Thyroid gland (tissue), 4 donors: ENCODE results near the gene CHD6. TPM values are rescaled to one million over a fixed set of nuclear protein-coding genes. Genes with fewer than 3 reads are reported as not detected.

Experiments used
- DNase-seq, 2 donors: peaks; one replicate each; pipeline ENCODE4 v3.0.0-alpha.2; 2019
- H3K27ac ChIP-seq, 3 donors: fragments of 200-600 bp; sonication (generic); 1 replicate in 2 of 3; 2 replicates in 1 of 3; pipeline ENCODE4 v1.5.1; 2016 to 2019; ENCODE audit warnings: mild to moderate bottlenecking in 1 of 3, moderate library complexity in 1 of 3
- H3K27me3 ChIP-seq: fragments of 200-600 bp; sonication (generic); one replicate; pipeline ENCODE4 v1.5.1; 2019
- H3K36me3 ChIP-seq, 2 donors: fragments of 200-600 bp; sonication (generic); one replicate each; pipeline ENCODE4 v1.5.1; 2016 to 2019
- H3K4me1 ChIP-seq, 2 donors: fragments of 200-600 bp; sonication (generic); one replicate each; pipeline ENCODE4 v1.5.1; 2017 to 2019
- H3K4me3 ChIP-seq, 3 donors: fragments of 200-600 bp; sonication (generic); replicated peaks in 1 of 3; 1 replicate in 2 of 3; 2 replicates in 1 of 3; pipeline ENCODE4 v1.5.1; 2016; ENCODE audit warnings: mild to moderate bottlenecking in 1 of 3
- H3K9me3 ChIP-seq: fragments of 200-600 bp; sonication (generic); one replicate; pipeline ENCODE4 v1.5.1; 2017
- CTCF ChIP-seq, 6 experiments: fragments of 200-600 bp in 3 of 6; fragments of 450-650 bp in 3 of 6; sonication (generic) in 3 of 6; IDR thresholded peaks; one replicate each; pipeline ENCODE4 v1.5.1; 2016 to 2019; ENCODE audit warnings: antibody characterized with exemption in 6 of 6, mild to moderate bottlenecking in 2 of 6, inconsistent platforms in 1 of 6, moderate library complexity in 1 of 6
- POLR2A ChIP-seq, 2 donors: fragments of 450-650 bp; IDR thresholded peaks; one replicate each; pipeline ENCODE4 v1.6.1; 2017; ENCODE audit warnings: antibody characterized with exemption in 2 of 2, mild to moderate bottlenecking in 2 of 2, moderate library complexity in 1 of 2
- WGBS, 2 donors: methylation state at CpG; one replicate each; pipeline ENCODE4 v1.1.5; 2017; 5-methylcytosine and 5-hydroxymethylcytosine counted together
- intact Hi-C: fragments of 100-400 bp; cut with DNase I; formaldehyde crosslinking; loops from one replicate; pipeline ENCODE4 v1.15.1; 2023
- total RNA-seq, 4 donors: library from RNA; depleted of rRNA; stranded (reverse); fragments of >200 nt; gene quantifications; one replicate each; pipeline ENCODE4 v1.2.3, GENCODE V29; 2016

CHD6 gene
- total RNA-seq, 4 donors from 2014 or later: 58.0 to 104 (median 81.6) TPM

- H3K27me3 ChIP-seq: no peaks in the 10 kb centered on the region
- H3K9me3 ChIP-seq: no peaks in the 10 kb centered on the region
- no peak overlapping the region for H3K27ac ChIP-seq
- DNase-seq: no peak
- no peak overlapping the region for H3K4me3 ChIP-seq
- H3K4me1 ChIP-seq: peaks cover 23 to 25% of the 10 kb centered on the region in 2 donors
- no peak for TF ChIP-seq POLR2A (IDR thresholded peaks at IDR 0.05)
- TF ChIP-seq CTCF (IDR thresholded peaks at IDR 0.05): no peak
- H3K36me3 ChIP-seq: no peaks in the 10 kb centered on the region
- intact Hi-C loops: no loop called here
- 76 to 80% methylated on average over 3 of the region's 3 CpGs for WGBS, 2 donors
Measured at GRCh38 chr20:41551011-41551705, 67.0 kb downstream of the CHD6 start.

- intact Hi-C loops: no loop called here
- WGBS, 2 donors: 91% methylated on average over 8 of the region's 8 CpGs
- Histone ChIP-seq H3K27me3 (no peaks in the 10 kb centered on the region), H3K36me3 (no peaks in the 10 kb centered on the region), H3K4me1 (peaks cover 5 to 12% of the 10 kb centered on the region in 2 donors), H3K9me3 (no peaks in the 10 kb centered on the region), H3K4me3 (no peak overlapping the region), H3K27ac (no peak overlapping the region)
- no peak for TF ChIP-seq POLR2A (IDR thresholded peaks at IDR 0.05)
- no peak for TF ChIP-seq CTCF (IDR thresholded peaks at IDR 0.05)
- DNase-seq: no peak
Measured at GRCh38 chr20:41547221-41547620, 71.0 kb downstream of the CHD6 start.

GRCh38 chr20:41546535-41546934 lies 71.6 kb downstream of the CHD6 start:
- WGBS, 2 donors: 92 to 96% methylated on average over 4 of the region's 4 CpGs
- H3K9me3 ChIP-seq: no peaks in the 10 kb centered on the region
- no peaks in the 10 kb centered on the region for H3K27me3 ChIP-seq
- H3K36me3 ChIP-seq: no peaks in the 10 kb centered on the region
- intact Hi-C loops: no loop called here
- H3K4me1 ChIP-seq: peaks cover 3 to 7% of the 10 kb centered on the region in 2 donors
- TF ChIP-seq POLR2A (IDR thresholded peaks at IDR 0.05) (no peak), CTCF (IDR thresholded peaks at IDR 0.05) (no peak)
- DNase-seq: no peak
- no peak overlapping the region for H3K4me3 ChIP-seq
- no peak overlapping the region for H3K27ac ChIP-seq

- H3K36me3 ChIP-seq: no peaks in the 10 kb centered on the region
- no peak for TF ChIP-seq POLR2A (IDR thresholded peaks at IDR 0.05)
- no peak for TF ChIP-seq CTCF (IDR thresholded peaks at IDR 0.05)
- no peaks in the 10 kb centered on the region for H3K9me3 ChIP-seq
- intact Hi-C loops: no loop called here
- DNase-seq: no peak
- H3K4me1 ChIP-seq: peaks cover 6 to 14% of the 10 kb centered on the region in 2 donors
- H3K27me3 ChIP-seq: no peaks in the 10 kb centered on the region
- H3K27ac ChIP-seq: no peak overlapping the region
- 93 to 99% methylated on average over 1 of the region's 1 CpG for WGBS, 2 donors
- no peak overlapping the region for H3K4me3 ChIP-seq
Measured at GRCh38 chr20:41544472-41544871, 73.7 kb downstream of the CHD6 start.

- no peak for DNase-seq
- TF ChIP-seq POLR2A (IDR thresholded peaks at IDR 0.05) (no peak), CTCF (IDR thresholded peaks at IDR 0.05) (no peak)
- intact Hi-C loops: no loop called here
- Histone ChIP-seq H3K27ac (no peak overlapping the region), H3K36me3 (no peaks in the 10 kb centered on the region), H3K9me3 (no peaks in the 10 kb centered on the region), H3K4me1 (peaks cover 10 to 14% of the 10 kb centered on the region in 2 donors), H3K27me3 (no peaks in the 10 kb centered on the region), H3K4me3 (no peak overlapping the region)
- WGBS, 2 donors: 71 to 72% methylated on average over 4 of the region's 4 CpGs
Measured at GRCh38 chr20:41540918-41541317, 77.3 kb downstream of the CHD6 start.
